ENCODE measurements around the gene ZBTB7C. TPM values are rescaled to one million over a fixed set of nuclear protein-coding genes. Genes with fewer than 3 reads are reported as not detected.

ZBTB7C gene
- total RNA-seq, 1 donor from 2014 or later, result 13.0 TPM

- H3K9me3 Mint-ChIP-seq, result no peaks in the 10 kb centered on the region
- H3K36me3 Mint-ChIP-seq, result no peaks in the 10 kb centered on the region
- TF ChIP-seq CTCF (conservative IDR thresholded peaks at IDR 0.05), result no peak
- H3K4me3 Mint-ChIP-seq, result no peak overlapping the region
- H3K27ac Mint-ChIP-seq, result no peak overlapping the region
- peaks cover 24% of the 10 kb centered on the region for H3K27me3 Mint-ChIP-seq
- no peak for DNase-seq (ENCODE audit: extremely low spot score, unreplicated experiment)
- peaks cover 4% of the 10 kb centered on the region for H3K4me1 Mint-ChIP-seq (ENCODE audit: unreplicated experiment)
These were observed 19.4 kb upstream of the ZBTB7C start for GRCh38 chr18:48428475-48429177.

- Mint-ChIP-seq H3K9me3 (no peaks in the 10 kb centered on the region), H3K27ac (no peak overlapping the region), H3K4me3 (peak overlapping the region; percentile 83), H3K4me1 (ENCODE audit: unreplicated experiment) (peaks cover 8% of the 10 kb centered on the region), H3K27me3 (peaks cover 42% of the 10 kb centered on the region), H3K36me3 (no peaks in the 10 kb centered on the region)
- no peak for TF ChIP-seq CTCF (conservative IDR thresholded peaks at IDR 0.05)
- no peak for DNase-seq (ENCODE audit: extremely low spot score, unreplicated experiment)
These were observed 13.8 kb upstream of the ZBTB7C start for GRCh38 chr18:48422947-48423378.

GRCh38 chr18:48419277-48420022, 10.3 kb upstream of the ZBTB7C start:
- Mint-ChIP-seq H3K4me3 (no peak overlapping the region), H3K4me1 (ENCODE audit: unreplicated experiment) (peaks cover 8% of the 10 kb centered on the region), H3K27ac (no peak overlapping the region), H3K27me3 (peaks cover 48% of the 10 kb centered on the region), H3K36me3 (no peaks in the 10 kb centered on the region), H3K9me3 (no peaks in the 10 kb centered on the region)
- DNase-seq (ENCODE audit: extremely low spot score, unreplicated experiment), result no peak
- TF ChIP-seq CTCF (conservative IDR thresholded peaks at IDR 0.05), result peak; percentile 16

- no peak for DNase-seq (ENCODE audit: extremely low spot score, unreplicated experiment)
- H3K36me3 Mint-ChIP-seq, result no peaks in the 10 kb centered on the region
- H3K4me3 Mint-ChIP-seq, result no peak overlapping the region
- TF ChIP-seq CTCF (conservative IDR thresholded peaks at IDR 0.05), result no peak
- no peak overlapping the region for H3K27ac Mint-ChIP-seq
- peaks cover 8% of the 10 kb centered on the region for H3K4me1 Mint-ChIP-seq (ENCODE audit: unreplicated experiment)
- H3K9me3 Mint-ChIP-seq, result no peaks in the 10 kb centered on the region
- peaks cover 48% of the 10 kb centered on the region for H3K27me3 Mint-ChIP-seq
These were observed 9.5 kb upstream of the ZBTB7C start for GRCh38 chr18:48418539-48419276.

GRCh38 chr18:48417985-48418384, 8.8 kb upstream of the ZBTB7C start:
- no peak for DNase-seq (ENCODE audit: extremely low spot score, unreplicated experiment)
- Mint-ChIP-seq H3K4me3 (no peak overlapping the region), H3K36me3 (no peaks in the 10 kb centered on the region), H3K27me3 (peaks cover 46% of the 10 kb centered on the region), H3K27ac (no peak overlapping the region), H3K4me1 (ENCODE audit: unreplicated experiment) (peaks cover 3% of the 10 kb centered on the region), H3K9me3 (peaks cover 4% of the 10 kb centered on the region)
- TF ChIP-seq CTCF (conservative IDR thresholded peaks at IDR 0.05), result no peak

Measured in type B pancreatic cell (in vitro differentiated cells).